GM10248 (cell line): Measurements from ENCODE around the gene APOA5.

Experiments
- CTCF ChIA-PET: fragments of 300-600 bp; sonication (Branson Sonifier 250); formaldehyde crosslinking; extraction: SDS; loops from one replicate; lab custom pipeline; 2021; ENCODE audit warnings: antibody characterized with exemption; lab: Yijun Ruan, JAX
- POLR2A ChIA-PET: fragments of 350-650 bp; sonication (Branson Sonifier 250); formaldehyde crosslinking; extraction: SDS; loops from one replicate; lab custom pipeline; 2020; ENCODE audit warnings: antibody characterized with exemption; lab: Yijun Ruan, JAX
- DNase-seq: peaks from one replicate; pipeline ENCODE4 v3.0.0; 2012; ENCODE audit errors: extremely low spot score
- TF ChIP-seq, protein P1 (sequence below): IDR thresholded peaks from 2 replicates; pipeline ENCODE4 v1.5.1; 2012; ENCODE audit warnings: mild to moderate bottlenecking, low read depth; ENCODE audit errors: extremely low read depth, missing control alignments, control extremely low read depth

APOA5 gene

DNA sequence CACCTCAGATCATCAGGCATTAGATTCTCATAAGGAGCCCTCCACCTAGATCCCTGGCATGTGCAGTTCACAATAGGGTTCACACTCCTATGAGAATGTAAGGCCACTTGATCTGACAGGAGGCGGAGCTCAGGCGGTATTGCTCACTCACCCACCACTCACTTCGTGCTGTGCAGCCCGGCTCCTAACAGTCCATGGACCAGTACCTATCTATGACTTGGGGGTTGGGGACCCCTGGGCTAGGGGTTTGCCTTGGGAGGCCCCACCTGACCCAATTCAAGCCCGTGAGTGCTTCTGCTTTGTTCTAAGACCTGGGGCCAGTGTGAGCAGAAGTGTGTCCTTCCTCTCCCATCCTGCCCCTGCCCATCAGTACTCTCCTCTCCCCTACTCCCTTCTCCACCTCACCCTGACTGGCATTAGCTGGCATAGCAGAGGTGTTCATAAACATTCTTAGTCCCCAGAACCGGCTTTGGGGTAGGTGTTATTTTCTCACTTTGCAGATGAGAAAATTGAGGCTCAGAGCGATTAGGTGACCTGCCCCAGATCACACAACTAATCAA, 40.2 kb upstream of the APOA5 start:
- ChIA-PET CTCF (interaction anchor here (3.7 to 6.3 kb wide), 2 partner anchors 11 to 41 kb away, joined by 16 to 50 read pairs; partner anchors contain the start of genes APOA4 and APOA5), POLR2A (no interaction called here)
- TF ChIP-seq, protein P1, sequence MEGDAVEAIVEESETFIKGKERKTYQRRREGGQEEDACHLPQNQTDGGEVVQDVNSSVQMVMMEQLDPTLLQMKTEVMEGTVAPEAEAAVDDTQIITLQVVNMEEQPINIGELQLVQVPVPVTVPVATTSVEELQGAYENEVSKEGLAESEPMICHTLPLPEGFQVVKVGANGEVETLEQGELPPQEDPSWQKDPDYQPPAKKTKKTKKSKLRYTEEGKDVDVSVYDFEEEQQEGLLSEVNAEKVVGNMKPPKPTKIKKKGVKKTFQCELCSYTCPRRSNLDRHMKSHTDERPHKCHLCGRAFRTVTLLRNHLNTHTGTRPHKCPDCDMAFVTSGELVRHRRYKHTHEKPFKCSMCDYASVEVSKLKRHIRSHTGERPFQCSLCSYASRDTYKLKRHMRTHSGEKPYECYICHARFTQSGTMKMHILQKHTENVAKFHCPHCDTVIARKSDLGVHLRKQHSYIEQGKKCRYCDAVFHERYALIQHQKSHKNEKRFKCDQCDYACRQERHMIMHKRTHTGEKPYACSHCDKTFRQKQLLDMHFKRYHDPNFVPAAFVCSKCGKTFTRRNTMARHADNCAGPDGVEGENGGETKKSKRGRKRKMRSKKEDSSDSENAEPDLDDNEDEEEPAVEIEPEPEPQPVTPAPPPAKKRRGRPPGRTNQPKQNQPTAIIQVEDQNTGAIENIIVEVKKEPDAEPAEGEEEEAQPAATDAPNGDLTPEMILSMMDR: no peak
- DNase-seq: no peak

DNA sequence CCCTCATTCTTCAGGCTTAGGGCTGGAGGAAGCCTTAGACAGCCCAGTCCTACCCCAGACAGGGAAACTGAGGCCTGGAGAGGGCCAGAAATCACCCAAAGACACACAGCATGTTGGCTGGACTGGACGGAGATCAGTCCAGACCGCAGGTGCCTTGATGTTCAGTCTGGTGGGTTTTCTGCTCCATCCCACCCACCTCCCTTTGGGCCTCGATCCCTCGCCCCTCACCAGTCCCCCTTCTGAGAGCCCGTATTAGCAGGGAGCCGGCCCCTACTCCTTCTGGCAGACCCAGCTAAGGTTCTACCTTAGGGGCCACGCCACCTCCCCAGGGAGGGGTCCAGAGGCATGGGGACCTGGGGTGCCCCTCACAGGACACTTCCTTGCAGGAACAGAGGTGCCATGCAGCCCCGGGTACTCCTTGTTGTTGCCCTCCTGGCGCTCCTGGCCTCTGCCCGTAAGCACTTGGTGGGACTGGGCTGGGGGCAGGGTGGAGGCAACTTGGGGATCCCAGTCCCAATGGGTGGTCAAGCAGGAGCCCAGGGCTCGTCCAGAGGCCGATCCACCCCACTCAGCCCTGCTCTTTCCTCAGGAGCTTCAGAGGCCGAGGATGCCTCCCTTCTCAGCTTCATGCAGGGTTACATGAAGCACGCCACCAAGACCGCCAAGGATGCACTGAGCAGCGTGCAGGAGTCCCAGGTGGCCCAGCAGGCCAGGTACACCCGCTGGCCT, 38.7 kb upstream of the APOA5 start:
- TF ChIP-seq, protein P1: no peak
- CTCF ChIA-PET: interaction anchor here (1.0 kb wide), 1 partner anchor 276 kb away, joined by 4 read pairs; no protein-coding TSS in a partner anchor
- DNase-seq: no peak
- POLR2A ChIA-PET: no interaction called here

DNA sequence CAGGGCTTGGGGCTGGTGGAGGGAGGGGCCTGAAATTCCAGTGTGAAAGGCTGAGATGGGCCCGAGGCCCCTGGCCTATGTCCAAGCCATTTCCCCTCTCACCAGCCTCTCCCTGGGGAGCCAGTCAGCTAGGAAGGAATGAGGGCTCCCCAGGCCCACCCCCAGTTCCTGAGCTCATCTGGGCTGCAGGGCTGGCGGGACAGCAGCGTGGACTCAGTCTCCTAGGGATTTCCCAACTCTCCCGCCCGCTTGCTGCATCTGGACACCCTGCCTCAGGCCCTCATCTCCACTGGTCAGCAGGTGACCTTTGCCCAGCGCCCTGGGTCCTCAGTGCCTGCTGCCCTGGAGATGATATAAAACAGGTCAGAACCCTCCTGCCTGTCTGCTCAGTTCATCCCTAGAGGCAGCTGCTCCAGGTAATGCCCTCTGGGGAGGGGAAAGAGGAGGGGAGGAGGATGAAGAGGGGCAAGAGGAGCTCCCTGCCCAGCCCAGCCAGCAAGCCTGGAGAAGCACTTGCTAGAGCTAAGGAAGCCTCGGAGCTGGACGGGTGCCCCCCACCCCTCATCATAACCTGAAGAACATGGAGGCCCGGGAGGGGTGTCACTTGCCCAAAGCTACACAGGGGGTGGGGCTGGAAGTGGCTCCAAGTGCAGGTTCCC, 38.0 kb upstream of the APOA5 start, which contains the start of gene APOC3:
APOC3 (plus strand) TSS at position 383 of the 659 bp plus-strand sequence. CDS start 676 bp downstream, outside the sequence.
- TF ChIP-seq, protein P1: no peak
- POLR2A ChIA-PET: no interaction called here
- CTCF ChIA-PET: interaction anchor here (1.0 kb wide), 2 partner anchors 9 to 277 kb away, joined by 3 to 4 read pairs; no protein-coding TSS in a partner anchor

GRCh38 chr11:116828632-116829524, 37.2 kb upstream of the APOA5 start:
- TF ChIP-seq, protein P1: no peak
- DNase-seq: no peak
- ChIA-PET CTCF (interaction anchor here (1.0 kb wide), 2 partner anchors 8 to 38 kb away, joined by 3 read pairs; partner anchors contain the start of gene APOA5), POLR2A (no interaction called here)

More for the DNA sequence above, 38.0 kb upstream of the APOA5 start, which contains the start of gene APOC3:
- DNase-seq: no peak

DNA sequence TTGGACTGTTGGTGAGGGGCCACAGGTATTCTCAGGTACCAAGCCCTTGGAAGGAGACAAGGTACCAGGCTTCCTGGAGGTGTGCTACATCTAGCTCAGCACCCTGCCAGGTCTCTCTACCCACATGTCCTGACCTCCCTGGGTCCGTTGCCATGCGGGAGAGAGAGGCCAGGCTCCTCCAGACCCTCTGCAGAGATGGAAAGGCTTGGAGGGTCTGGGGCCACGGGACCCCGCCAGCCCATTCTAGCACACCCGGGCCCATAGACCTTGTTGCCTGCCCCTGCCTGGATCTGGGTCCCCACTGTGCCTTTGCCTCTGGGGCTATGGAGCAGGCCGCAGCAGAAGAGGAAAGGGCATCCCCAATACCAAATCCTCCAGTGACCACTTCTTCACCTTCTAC, 35.8 kb upstream of the APOA5 start:
- POLR2A ChIA-PET: no interaction called here
- CTCF ChIA-PET: interaction anchor here (1.0 kb wide), 1 partner anchor 36 kb away, joined by 3 read pairs; the partner anchor contains the start of gene APOA5
- TF ChIP-seq, protein P1: no peak
- DNase-seq: no peak
